Kidney epithelial cell (primary cell): ENCODE data around the gene RETREG1. TPM values are rescaled to one million over a fixed set of nuclear protein-coding genes. Genes with fewer than 3 reads are reported as not detected.
"Not testable (repeated sequence)": the region's sequence is repeated elsewhere in the genome, so short reads cannot be mapped to it uniquely, and the experiment has no call there.

Experiments
- DNase-seq: peaks from one replicate; pipeline ENCODE4 v3.0.0-alpha.2; 2010; ENCODE audit warnings: low read depth
- H3K27me3 ChIP-seq: 2 replicates; pipeline ENCODE4 v1.6.0; 2011; ENCODE audit warnings: low read length; ENCODE audit not compliant: control insufficient read depth, insufficient read depth
- H3K36me3 ChIP-seq: 2 replicates; pipeline ENCODE4 v1.5.1; 2011; ENCODE audit warnings: low read length; ENCODE audit not compliant: control insufficient read depth, insufficient read depth
- H3K4me3 ChIP-seq: 2 replicates; pipeline ENCODE4 v1.5.1; 2011; ENCODE audit warnings: low read depth, mild to moderate bottlenecking, control low read depth, low read length
- CTCF ChIP-seq: IDR thresholded peaks from 2 replicates; pipeline ENCODE4 v1.5.1; 2011; ENCODE audit warnings: mild to moderate bottlenecking, moderate library complexity, low read length, control low read depth, inconsistent platforms; ENCODE audit not compliant: insufficient read depth, poor library complexity, severe bottlenecking
- total RNA-seq: library from RNA; depleted of rRNA; stranded (reverse); fragments of >200 nt; gene quantifications from 2 replicates; pipeline ENCODE4 v1.2.3, GENCODE V29; 2015

Gene RETREG1
- total RNA-seq, 1 donor from 2014 or later, result 14.8 TPM

GRCh38 chr5:16482891-16483290 lies 133.9 kb downstream of the RETREG1 start:
- no peak for TF ChIP-seq CTCF

GRCh38 chr5:16480821-16481538 lies 135.8 kb downstream of the RETREG1 start:
- TF ChIP-seq CTCF, result no peak
- Histone ChIP-seq H3K36me3 (no peaks in the 10 kb centered on the region), H3K4me3 (no peak overlapping the region), H3K27me3 (no peaks in the 10 kb centered on the region)
- DNase-seq, result no peak

More at GRCh38 chr5:16482891-16483290, 133.9 kb downstream of the RETREG1 start:
- H3K36me3 ChIP-seq, result no peaks in the 10 kb centered on the region
- no peak for DNase-seq
- no peak overlapping the region for H3K4me3 ChIP-seq
- H3K27me3 ChIP-seq, result no peaks in the 10 kb centered on the region

- TF ChIP-seq CTCF, result no peak
- H3K4me3 ChIP-seq, result no peak overlapping the region
- no peak for DNase-seq
- no peaks in the 10 kb centered on the region for H3K36me3 ChIP-seq
- no peaks in the 10 kb centered on the region for H3K27me3 ChIP-seq
Measured at GRCh38 chr5:16480144-16480543, 136.7 kb downstream of the RETREG1 start.

GRCh38 chr5:16477541-16477940 lies 139.3 kb downstream of the RETREG1 start:
- H3K36me3 ChIP-seq, result no peaks in the 10 kb centered on the region
- no peak overlapping the region for H3K4me3 ChIP-seq
- TF ChIP-seq CTCF, result no peak
- H3K27me3 ChIP-seq, result no peaks in the 10 kb centered on the region
- no peak for DNase-seq

GRCh38 chr5:16476417-16476816 lies 140.4 kb downstream of the RETREG1 start:
- H3K36me3 ChIP-seq, H3K4me3 ChIP-seq, DNase-seq, H3K27me3 ChIP-seq: not testable (repeated sequence)

- Histone ChIP-seq H3K36me3 (no peaks in the 10 kb centered on the region), H3K4me3 (no peak overlapping the region), H3K27me3 (no peaks in the 10 kb centered on the region)
- no peak for TF ChIP-seq CTCF
- no peak for DNase-seq
Measured at GRCh38 chr5:16471387-16471786, 145.4 kb downstream of the RETREG1 start.
